ENCODE measurements around the gene KIF1C.

KIF1C gene

GRCh38 chr17:5014357-5014756 lies 16.6 kb downstream of the KIF1C start:
- DNase-seq (ENCODE audit: low read depth) = no peak
- no peak overlapping the region for H3K4me3 ChIP-seq (ENCODE audit: low read depth, low read length)
- in situ Hi-C loops (cut with HindIII; ENCODE audit: low sequenced_read_pairs) = no loop called here
- TF ChIP-seq CTCF (IDR thresholded peaks at IDR 0.05; ENCODE audit: low read depth, low read length, missing control alignments) = no peak

- TF ChIP-seq CTCF (IDR thresholded peaks at IDR 0.05; ENCODE audit: low read depth, low read length, missing control alignments) = peak; percentile 6
- DNase-seq (ENCODE audit: low read depth) = no peak
- in situ Hi-C loops (cut with HindIII; ENCODE audit: low sequenced_read_pairs) = no loop called here
These were observed 21.8 kb downstream of the KIF1C start for GRCh38 chr17:5019475-5019956.

GRCh38 chr17:5020502-5021023 lies 22.8 kb downstream of the KIF1C start:
- no peak for DNase-seq (ENCODE audit: low read depth)
- H3K4me3 ChIP-seq (ENCODE audit: low read depth, low read length) = no peak overlapping the region
- in situ Hi-C loops (cut with HindIII; ENCODE audit: low sequenced_read_pairs) = no loop called here
- no peak for TF ChIP-seq CTCF (IDR thresholded peaks at IDR 0.05; ENCODE audit: low read depth, low read length, missing control alignments)

More at GRCh38 chr17:5019475-5019956, 21.8 kb downstream of the KIF1C start:
- no peak overlapping the region for H3K4me3 ChIP-seq (ENCODE audit: low read depth, low read length)

- no peak for DNase-seq (ENCODE audit: low read depth)
- in situ Hi-C loops (cut with HindIII; ENCODE audit: low sequenced_read_pairs) = no loop called here
- no peak overlapping the region for H3K4me3 ChIP-seq (ENCODE audit: low read depth, low read length)
- no peak for TF ChIP-seq CTCF (IDR thresholded peaks at IDR 0.05; ENCODE audit: low read depth, low read length, missing control alignments)
These were observed 24.5 kb downstream of the KIF1C start for GRCh38 chr17:5022171-5022711.

- no peak for TF ChIP-seq CTCF (IDR thresholded peaks at IDR 0.05; ENCODE audit: low read depth, low read length, missing control alignments)
- in situ Hi-C loops (cut with HindIII; ENCODE audit: low sequenced_read_pairs) = no loop called here
- no peak for DNase-seq (ENCODE audit: low read depth)
- H3K4me3 ChIP-seq (ENCODE audit: low read depth, low read length) = no peak overlapping the region
These were observed 25.9 kb downstream of the KIF1C start for GRCh38 chr17:5023588-5024147.

- in situ Hi-C loops (cut with HindIII; ENCODE audit: low sequenced_read_pairs) = no loop called here
- no peak overlapping the region for H3K4me3 ChIP-seq (ENCODE audit: low read depth, low read length)
- TF ChIP-seq CTCF (IDR thresholded peaks at IDR 0.05; ENCODE audit: low read depth, low read length, missing control alignments) = no peak
- DNase-seq (ENCODE audit: low read depth) = no peak
These were observed 26.9 kb downstream of the KIF1C start for GRCh38 chr17:5024604-5025003.

All from astrocyte of the cerebellum (primary cell).